HG02678 (cell line): Measurements from ENCODE around the gene STEAP4.
"Not testable (repeated sequence)": the region's sequence is repeated elsewhere in the genome, so short reads cannot be mapped to it uniquely, and the experiment has no call there.

Experiments used
- ATAC-seq: cut with Tn5 transposase; IDR thresholded peaks from one replicate; pipeline ENCODE4 v1.9.1; 2021; ENCODE audit warnings: mild to moderate bottlenecking, moderate library complexity; ENCODE audit not compliant: unreplicated experiment

STEAP4 gene

DNA sequence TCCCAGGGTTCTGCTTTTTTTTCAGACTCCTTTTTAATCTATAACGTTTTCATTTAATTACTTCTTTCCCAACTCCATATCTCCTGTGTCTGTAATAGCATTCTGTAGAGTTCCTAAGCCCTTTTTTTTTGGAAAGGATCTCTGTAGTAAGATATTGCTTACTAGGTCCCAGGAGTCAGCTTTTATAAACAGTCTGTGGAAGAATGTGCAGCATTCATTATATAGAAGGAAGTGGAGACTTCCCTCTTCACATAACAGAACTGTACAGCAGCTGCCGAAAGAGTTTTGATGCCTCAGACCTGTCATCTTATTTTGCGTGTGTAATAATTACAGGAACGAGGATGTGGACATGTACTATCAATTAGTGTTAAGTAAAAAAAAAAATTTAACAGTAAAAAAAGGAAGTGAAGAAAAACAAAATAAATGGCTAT is 7.4 kb upstream of the STEAP4 start:
- ATAC-seq, result no peak

DNA sequence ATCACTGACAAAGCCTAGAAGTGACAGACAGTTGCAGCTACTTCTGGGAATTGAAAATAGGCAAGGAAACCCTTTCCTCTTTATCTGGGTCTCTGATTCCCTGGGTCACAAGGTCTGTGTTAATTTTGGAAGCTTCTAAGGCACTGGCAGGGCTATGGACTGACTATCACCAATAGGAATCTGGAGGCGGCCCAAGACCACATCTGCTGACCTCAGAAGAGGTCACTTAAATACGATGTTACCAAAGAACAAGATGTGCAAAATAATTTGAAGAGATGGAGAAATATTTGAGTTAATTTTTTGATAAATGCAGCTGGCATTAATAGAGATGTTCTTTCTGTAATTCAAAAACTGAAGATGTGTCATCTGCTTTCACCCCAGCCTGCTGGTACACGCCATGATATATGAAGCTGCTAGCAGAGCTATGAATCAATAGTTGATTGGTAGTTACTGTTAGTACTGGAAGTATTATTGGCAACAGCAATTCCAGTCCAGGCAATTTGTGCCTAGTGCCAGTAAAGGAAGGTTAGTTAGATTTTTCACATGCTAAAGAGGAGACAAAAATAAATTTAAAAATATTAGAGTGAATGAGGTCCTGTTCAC is 5.5 kb upstream of the STEAP4 start:
- no peak for ATAC-seq

DNA sequence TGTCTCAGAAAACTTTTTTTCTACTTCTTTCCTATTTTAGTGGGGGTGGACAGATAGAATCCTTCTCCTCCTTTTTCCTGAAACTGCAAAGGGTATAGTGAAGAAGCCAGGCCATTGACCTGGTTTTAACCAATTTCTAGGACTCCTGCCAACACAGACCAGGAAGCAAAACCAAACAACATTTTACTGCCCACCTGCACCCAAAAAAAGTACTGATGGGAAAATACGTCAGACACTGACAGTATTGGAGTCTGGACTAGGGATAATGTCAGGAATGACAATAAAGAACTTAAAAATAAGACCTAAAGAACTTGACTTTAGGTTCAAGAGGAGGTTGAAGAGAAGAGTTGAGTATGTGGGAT is 5.0 kb upstream of the STEAP4 start:
- ATAC-seq, result no peak

DNA sequence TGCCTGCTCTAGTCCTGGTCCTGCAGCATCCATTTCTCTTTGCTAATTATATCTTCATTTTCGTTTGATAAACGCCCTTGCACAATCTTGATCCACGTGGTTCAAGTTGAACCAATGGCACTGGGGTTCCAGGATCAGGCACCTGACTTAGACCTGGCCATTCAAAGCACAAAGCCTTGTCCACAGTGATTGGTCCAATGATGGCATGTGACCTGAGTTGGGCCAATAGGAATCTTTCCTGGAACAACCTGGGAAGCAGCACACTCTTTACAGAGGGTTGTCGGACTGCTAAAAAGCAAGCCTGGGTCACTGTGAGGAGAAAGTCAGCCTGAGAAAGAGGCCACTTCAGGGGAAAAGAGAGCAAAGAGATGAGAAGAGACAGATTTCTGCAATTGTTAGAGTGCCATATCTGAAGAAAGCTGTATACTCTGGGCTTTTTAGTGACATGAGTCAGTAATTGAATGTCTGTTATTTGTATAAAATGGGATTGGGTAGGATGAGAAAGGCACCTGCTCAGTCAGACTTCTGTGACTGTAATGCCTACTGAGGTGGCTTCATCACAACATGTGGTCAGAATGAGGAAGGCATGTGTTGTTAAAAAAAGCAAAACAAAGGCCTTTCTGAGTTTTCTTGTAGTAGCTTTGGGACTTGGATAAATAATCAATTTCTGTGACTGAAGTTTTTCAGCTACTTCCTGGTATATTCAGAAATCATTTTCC is 4.4 kb upstream of the STEAP4 start:
- no peak for ATAC-seq

DNA sequence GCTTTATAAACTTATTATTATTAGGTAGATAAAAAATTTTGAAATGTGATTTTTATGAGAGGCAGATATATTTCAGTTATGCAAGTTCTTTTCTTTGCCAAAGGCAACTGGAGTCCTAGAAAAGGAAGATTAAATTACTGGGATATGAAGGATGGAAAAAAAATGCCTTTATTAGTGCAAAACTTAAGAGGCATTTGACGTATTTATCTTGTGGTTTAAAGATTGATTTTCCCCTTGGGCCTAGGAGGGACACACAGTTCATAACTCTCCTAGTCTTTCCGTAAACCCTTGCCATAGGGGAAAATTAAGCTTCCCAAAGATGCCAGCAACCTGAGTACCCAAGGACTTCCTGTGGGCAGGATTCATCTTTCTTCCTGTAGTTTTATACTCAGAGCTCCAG is 3.1 kb upstream of the STEAP4 start:
- ATAC-seq, result no peak

DNA sequence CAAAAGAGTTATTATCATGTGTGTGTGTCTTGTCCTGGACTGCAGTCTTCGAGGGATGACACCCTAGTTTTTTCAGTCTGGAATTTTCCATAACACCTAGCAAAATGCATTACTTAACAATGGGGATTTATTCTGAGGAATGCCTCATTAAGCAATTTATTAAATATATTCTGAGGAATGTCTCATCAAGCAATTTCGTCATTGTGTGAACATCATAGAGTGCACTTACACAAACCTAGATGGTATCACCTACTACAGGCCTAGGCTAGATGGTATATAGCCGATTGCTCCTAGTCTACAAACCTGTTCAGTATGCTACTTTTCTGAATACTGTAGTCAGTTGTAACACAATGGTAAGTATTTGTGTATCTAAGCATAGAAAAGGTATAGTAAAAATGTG is 1.1 kb upstream of the STEAP4 start:
- ATAC-seq, result no peak

DNA sequence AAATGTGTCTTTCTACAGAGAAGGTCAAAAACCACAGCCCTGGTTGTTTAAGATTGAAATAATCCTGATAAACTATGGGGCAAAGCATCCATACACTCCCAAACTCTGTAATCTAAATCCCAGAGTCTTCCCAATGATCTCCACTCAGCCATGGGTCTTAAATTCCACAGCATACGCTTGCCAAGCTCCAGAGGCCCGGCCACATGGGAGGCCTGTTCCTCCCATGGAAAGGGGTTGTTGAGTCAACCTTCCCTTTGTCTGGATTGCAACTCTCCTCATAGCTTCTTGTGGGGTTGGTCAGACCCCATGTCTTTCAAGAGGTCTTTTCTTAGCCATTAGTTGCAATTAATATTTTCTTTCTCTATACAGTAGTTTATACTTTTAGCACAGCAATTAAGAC is 718 bp upstream of the STEAP4 start:
- ATAC-seq, result no peak

DNA sequence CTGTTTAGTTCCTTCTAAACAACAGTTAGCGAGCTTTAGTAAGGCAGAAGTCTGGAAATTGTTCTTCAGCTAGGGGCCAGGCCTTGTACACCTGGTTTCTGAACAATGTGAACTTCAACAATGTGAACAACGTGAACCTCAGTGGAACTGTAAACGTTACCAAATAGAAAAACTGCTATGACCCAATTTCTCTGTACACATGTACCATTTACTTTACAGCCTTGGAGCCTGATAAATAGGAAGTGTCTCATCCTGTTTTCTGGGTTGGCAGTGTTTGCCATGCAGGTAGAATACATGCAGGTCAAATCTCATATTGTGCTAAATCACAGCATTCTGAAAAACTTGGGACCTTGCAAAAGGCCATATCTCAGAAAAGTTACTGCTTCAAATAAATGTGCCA is 1.6 kb downstream of the STEAP4 start:
- no peak for ATAC-seq

DNA sequence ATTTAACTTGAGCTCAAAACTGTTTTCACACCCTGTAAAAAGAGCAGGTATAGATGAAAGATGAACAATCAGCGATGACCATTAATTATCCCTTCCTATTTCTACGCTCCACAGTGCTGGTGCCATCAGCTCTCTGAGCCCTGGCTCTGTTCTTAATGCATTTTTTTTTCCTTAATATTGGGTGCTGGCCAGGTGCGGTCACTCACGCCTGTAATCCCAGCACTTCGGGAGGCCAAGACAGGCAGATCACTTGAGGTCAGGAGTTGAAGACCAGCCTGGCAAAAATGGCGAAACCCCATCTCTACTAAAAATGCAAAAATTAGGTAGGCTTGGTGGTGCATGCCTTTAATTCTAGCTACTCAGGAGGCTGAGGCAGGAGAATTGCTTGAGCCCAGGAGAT is 4.2 kb downstream of the STEAP4 start:
- no peak for ATAC-seq

DNA sequence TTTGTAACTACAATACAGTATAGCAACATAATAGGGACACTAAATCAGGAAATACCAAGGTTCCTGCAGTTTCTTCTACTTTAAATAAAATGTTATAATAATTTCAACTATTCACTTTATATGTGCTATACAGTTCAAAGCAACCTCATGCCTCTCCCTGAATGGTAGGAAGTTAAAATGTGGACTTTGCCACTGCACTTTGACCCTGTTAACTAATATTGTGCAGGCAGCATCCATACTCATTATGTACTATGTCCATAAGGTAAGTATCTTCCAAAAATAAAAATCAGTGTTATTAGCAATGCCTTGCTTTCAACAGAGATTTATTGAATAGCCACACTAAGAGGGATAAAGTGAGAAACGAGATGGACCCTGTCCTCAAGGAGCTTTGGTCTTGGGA is 4.8 kb downstream of the STEAP4 start:
- no peak for ATAC-seq

DNA sequence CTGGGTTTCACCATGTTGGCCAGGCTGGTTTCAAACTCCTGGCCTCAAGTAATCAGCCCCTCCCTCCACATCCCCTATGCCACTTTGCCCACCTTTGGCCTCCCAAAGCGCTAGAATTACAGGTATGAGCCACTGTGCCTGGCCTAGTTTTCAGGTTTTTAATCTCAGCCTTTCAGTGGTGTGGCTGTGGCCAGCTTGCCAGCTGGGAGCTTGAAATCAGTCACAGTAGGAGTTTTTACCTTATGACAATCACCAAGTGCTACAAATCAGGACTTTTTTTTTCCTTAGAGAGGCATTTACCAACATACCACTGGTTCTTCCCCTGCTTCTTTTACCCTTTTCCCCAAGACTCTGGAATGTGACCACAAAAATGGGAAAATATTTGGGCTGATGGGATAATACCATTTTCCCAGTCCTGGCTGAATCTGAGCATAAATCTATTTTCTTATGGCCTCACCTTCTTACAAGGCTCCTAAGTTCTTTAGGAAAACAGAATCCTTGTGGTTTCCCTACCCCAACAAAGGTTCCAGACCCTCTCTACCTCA is 6.2 kb downstream of the STEAP4 start:
- no peak for ATAC-seq

DNA sequence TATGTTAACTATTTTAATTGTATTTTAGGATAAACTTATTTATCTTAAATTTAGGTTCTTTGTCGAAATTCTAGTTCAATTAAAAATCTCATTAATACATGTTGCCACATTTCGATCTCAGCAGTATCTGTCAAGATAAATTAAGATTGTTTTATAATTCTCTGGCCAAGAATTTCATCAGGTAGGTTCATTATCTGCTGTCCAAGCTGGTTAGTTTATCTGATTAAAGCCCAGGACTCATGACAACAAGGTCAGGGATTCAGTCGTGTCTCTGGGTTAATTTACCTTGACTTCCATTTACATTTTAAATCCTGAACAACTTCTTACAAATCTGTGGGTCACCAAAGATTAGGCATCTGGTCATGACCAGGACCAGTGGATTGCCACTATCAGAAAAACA is 7.6 kb downstream of the STEAP4 start:
- no peak for ATAC-seq

DNA sequence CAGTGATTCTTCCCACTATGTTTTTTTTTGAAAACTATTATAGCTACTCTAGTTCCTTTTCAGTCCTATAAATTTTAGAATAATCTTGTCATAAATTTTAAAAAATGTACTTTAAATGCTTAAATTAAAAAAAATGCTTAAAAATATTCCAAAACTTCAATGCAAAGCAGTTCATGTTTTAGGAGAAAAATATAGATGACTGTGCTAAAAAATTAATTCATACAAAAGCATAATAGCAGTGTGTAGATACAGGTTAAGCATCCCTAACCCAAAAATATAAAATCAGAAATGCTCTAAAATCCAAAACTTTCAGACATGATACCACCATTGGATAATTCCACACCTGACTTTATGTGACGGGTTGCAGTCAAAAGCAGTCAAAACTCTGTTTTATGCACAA is 12.8 kb downstream of the STEAP4 start:
- ATAC-seq, result no peak

DNA sequence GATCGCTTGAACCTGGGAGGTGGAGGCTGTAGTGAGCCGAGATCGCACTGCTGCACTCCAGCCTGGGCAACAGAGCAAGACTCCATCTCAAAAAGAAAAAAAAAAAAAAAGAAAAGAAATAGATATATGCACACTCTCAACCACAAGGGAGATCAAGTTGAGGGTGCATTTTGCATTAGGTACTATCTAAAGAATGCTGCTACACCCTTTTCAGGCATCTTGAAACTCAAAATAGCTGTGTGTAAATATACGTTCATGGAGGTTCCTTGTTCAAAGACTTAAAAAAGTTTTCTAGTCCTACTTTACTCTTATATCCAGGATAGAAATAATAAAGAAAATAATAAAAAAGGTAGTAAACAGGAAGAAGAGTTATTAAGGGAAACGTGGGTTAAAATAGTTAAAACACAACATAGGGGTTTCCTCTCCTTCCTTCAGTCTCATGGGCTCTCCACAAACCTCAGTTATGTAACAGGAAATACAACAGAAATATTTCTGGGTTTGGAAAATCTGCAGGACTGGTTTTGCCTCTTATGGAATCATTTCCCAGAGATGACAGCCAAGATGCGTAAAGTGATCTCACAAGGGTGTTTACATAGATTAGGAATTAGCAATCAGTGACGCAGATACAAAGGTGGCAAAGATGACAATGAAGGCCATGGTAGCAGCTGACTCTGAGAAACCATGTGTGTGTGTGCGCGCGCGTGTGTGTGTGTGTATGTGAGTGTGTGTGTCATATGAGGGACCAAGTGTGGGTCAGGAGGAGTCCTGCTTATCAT is 15.1 kb downstream of the STEAP4 start:
- ATAC-seq, result no peak

DNA sequence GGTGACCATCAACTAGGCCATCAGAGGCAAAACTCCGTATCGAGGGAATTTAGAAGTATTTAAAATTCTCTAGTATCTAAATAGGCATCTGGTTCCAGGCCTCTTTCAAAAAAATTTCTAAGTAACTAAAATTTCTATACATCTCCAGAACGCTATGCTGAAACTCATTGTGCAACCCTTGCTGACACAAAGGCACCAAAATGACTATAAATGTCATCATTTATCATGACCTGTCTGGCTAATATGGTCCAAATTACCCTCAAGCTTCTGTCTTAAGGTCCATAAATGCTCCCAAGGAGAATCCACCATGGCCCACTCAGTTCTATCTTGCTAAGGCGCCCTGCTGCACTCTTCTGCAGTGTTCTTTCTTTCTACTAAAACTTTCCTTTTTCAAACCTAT is 16.2 kb downstream of the STEAP4 start:
- no peak for ATAC-seq

DNA sequence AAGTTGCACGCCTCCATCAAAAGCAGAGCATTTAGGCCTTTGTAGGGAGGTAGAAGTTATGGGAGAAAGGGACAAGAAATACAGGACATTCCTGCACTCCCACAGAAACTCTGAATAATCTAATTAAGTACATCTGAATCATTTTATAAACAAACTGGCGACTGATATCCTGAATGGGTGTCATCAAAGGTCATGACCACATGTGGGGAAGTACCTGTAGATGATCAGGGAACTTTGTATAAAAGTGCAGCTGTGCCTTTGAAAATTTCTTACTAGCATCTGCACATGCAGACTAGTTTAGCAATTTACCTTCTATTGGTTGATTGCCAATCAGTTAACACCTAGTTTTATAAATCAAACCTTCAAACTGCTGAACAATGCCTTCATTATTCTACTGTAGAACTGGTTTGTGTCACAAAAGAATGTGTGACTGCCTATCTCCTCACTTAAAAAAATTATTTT is 17.1 kb downstream of the STEAP4 start:
- no peak for ATAC-seq

DNA sequence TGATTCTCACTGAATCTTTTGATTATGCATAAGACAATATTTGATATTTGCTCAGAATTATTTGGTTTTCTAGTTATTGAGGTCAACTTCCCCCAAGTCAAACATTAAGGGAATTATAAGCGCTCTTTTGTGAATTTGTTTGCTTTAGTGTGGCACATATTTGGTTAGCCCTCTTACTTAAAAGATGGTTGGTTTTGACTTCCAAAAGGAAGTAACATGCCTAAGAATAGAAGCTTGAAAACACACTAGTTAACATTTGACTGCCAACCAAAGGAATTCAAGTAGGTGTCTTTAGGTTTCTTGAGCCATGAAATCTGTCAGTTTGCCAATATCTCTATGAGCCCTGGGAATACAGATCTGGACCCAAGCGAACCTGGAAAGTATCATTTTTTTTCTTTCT is 24.9 kb downstream of the STEAP4 start:
- ATAC-seq, result no peak

DNA sequence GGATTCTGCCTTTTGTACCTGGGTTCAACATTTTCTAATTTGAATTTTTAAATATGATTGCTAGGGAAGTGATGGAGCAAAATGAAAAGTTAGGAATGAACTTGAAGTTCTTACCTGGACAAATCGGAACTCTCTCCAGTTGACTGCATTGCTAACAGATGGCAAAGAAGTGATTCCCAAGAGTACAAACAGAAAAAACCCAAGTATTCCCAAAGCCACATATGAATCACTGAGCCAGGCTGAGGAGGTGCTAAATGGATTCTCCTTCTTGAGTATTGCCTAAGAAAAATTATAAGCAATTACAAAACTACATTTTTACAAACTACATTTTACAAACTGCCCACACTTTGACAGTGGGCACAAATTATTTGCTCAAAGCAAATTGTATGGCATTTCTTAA is 25.9 kb downstream of the STEAP4 start:
- no peak for ATAC-seq

DNA sequence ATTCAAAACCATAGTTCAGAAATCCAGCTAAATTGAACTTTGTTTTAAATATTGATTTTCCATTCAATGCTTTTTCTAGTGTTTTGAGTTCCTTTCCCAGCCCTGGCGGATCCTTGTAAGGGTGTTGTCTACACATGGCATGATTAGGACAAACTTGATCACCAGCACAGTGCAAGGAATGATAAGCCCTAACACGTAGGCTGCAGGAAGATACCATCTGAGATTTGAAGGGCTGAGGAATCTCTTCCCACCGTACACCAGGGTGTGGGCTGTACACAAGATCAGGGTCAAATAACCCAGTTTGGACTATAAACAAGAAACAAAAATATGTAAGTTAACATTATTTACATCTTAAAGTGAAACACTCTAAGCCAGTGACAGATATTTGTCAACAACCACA is 27.4 kb downstream of the STEAP4 start:
- no peak for ATAC-seq

DNA sequence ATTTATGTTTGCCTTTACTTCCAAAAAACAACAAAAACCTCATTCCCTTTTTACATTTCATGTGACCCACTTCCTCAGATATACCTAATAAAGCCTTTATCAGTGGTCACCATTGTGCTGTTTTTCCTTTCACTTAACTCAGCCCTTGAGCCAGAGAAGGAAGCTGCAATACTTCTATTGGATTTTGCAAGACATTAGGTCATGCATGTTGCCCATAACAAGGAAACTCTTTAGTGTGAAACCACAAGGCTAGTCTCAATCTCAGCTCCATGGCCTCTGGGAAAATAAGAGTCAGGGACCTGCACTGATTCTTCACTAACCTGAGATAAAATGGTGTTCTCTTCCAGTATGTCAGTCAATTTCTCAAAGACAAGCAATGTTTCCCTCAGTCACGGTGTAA is 27.8 kb downstream of the STEAP4 start:
- ATAC-seq, result no peak

DNA sequence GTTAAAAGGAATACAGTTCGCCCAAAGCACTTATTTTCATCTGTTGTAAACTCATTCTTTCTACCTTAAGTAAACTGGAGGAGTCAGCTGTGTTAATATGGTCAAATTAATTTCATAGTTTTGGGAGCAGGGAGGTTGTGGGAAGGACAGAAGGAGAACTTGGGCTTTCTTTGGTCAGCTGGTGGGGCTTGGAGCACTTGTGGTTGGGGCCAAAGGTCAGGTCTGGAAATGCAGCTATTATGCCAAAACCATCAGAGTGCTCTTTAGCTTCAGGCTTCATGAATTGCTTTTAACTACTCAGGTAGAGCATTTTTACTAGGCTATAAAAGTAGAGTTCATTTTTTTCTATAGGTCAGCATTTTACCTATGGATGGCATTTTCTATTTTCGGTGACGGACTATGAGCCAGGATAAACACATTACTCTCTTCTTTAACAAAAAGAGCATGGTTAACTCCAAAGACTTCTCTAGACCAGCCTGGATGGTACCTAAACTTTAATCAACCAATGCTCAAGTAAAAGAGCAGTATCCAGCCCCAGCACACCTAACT is 30.0 kb downstream of the STEAP4 start:
- ATAC-seq, result no peak

DNA sequence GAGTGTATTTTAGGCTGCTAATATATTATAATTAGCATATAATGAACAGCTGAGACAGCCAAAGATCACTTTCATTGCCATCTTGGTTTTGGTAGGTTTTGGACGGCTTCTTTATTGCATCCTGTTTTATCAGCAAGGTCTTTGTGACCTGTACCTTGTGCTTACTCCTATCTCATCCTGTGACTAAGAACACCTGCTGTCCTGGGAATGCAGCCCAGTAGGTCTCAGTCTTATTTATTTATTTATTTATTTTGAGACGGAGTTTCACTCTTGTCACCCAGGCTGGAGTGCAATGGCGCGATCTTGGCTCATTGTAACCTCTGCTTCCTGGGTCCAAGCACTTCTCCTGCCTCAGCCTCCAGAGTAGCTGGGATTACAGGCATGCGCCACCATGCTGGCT is 31.8 kb downstream of the STEAP4 start:
- ATAC-seq, result not testable (repeated sequence)
